Testis (tissue), 3 donors: ENCODE results near the gene KRTAP19-6. TPM values are rescaled to one million over a fixed set of nuclear protein-coding genes. Genes with fewer than 3 reads are reported as not detected.

Source experiments
- DNase-seq: peaks from one replicate; pipeline ENCODE4 v3.0.0-alpha.2; 2019
- H3K27ac ChIP-seq, 2 donors: fragments of 200-600 bp; sonication (generic); one replicate each; pipeline ENCODE4 v1.5.1; 2019
- H3K27me3 ChIP-seq: fragments of 200-600 bp; sonication (generic); one replicate; pipeline ENCODE4 v1.5.1; 2019
- H3K36me3 ChIP-seq: fragments of 200-600 bp; sonication (generic); one replicate; pipeline ENCODE4 v1.5.1; 2017; ENCODE audit warnings: low read depth; ENCODE audit errors: missing control alignments
- H3K4me1 ChIP-seq: fragments of 200-600 bp; sonication (generic); one replicate; pipeline ENCODE4 v1.5.1; 2019
- H3K4me3 ChIP-seq, 2 donors: fragments of 200-600 bp; sonication (generic); one replicate each; pipeline ENCODE4 v1.5.1; 2017 to 2019
- H3K9me3 ChIP-seq: fragments of 200-600 bp; sonication (generic); one replicate; pipeline ENCODE4 v1.5.1; 2017
- POLR2A ChIP-seq: fragments of 450-650 bp; IDR thresholded peaks from one replicate; pipeline ENCODE4 v1.6.1; 2017; ENCODE audit warnings: antibody characterized with exemption, mild to moderate bottlenecking, moderate library complexity
- WGBS, 2 donors: methylation state at CpG; one replicate each; pipeline ENCODE4 v1.1.5; 2018; 5-methylcytosine and 5-hydroxymethylcytosine counted together
- intact Hi-C: fragments of 100-400 bp; cut with DNase I; formaldehyde crosslinking; loops from one replicate; pipeline ENCODE4 v1.15.1; 2023; ENCODE audit warnings: low total_unique reads
- polyA plus RNA-seq: library from polyadenylated mRNA; stranded (reverse); fragments of 350-450 nt; fragmentation: Illumina TruSeq; extraction: RNeasy Lipid Tissue Mini Kit (QIAGEN cat#74804); gene quantifications from one replicate; pipeline ENCODE4 v1.2.3, GENCODE V29; 2014; ENCODE audit warnings: low read depth, low replicate concordance; ENCODE audit not compliant: insufficient read depth
- total RNA-seq, 2 donors: library from RNA; depleted of rRNA; stranded (reverse); fragments of >200 nt; gene quantifications; one replicate each; pipeline ENCODE4 v1.2.3, GENCODE V29; 2016
- TF ChIP-seq, protein P1 (sequence below), 3 experiments: fragments of 450-650 bp in 2 of 3; fragments of 200-600 bp in 1 of 3; sonication (generic) in 1 of 3; IDR thresholded peaks; one replicate each; pipeline ENCODE4 v1.5.1; 2016 to 2019; ENCODE audit warnings: antibody characterized with exemption in 3 of 3, mild to moderate bottlenecking in 2 of 3, moderate library complexity in 1 of 3

The KRTAP19-6 gene
- total and polyA plus RNA-seq, 3 donors from 2014 or later, result not detected

DNA sequence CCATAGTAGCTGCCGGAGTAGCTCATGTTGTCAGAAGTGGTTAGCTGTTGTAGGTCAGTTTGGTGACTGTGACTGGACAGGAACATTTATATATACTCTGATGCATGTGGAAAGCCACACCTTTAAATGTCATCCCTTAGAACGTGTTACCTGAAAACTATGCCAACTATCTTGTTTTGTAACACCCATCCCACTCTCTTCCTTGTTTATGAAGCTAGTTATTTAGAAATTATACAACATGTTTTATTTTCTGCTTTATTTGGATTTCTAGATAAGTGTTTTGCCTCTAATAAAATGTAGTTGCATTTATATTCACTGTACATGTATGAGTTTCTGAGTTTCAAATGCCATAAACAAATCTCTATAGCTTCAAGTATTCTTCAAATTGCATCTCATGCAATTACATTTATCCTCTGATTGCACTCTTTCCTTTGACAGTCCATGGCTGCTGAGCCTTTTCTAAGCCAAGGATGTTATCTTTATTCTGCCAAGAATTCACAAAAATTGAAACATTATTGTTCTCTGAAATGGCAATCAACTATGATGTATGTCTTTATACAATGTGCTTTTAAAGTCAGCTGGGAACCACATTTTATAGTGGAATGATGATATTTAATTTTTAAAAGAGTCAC is 19.7 kb upstream of the KRTAP19-6 start, which contains the start of gene KRTAP19-7:
TSS of gene KRTAP19-7 (minus strand) at position 51 of the 632 bp plus-strand sequence. CDS start at position 26, 25 bp downstream.
- Histone ChIP-seq H3K27me3 (no peaks in the 10 kb centered on the region), H3K4me1 (no peaks in the 10 kb centered on the region), H3K27ac (no peak within 1 kb of the TSS), H3K4me3 (no peak within 1 kb of the TSS), H3K9me3 (no peaks in the 10 kb centered on the region), H3K36me3 (no peaks in the 10 kb centered on the region)
- no peak for DNase-seq
- no peak for TF ChIP-seq POLR2A
- TF ChIP-seq, protein P1, sequence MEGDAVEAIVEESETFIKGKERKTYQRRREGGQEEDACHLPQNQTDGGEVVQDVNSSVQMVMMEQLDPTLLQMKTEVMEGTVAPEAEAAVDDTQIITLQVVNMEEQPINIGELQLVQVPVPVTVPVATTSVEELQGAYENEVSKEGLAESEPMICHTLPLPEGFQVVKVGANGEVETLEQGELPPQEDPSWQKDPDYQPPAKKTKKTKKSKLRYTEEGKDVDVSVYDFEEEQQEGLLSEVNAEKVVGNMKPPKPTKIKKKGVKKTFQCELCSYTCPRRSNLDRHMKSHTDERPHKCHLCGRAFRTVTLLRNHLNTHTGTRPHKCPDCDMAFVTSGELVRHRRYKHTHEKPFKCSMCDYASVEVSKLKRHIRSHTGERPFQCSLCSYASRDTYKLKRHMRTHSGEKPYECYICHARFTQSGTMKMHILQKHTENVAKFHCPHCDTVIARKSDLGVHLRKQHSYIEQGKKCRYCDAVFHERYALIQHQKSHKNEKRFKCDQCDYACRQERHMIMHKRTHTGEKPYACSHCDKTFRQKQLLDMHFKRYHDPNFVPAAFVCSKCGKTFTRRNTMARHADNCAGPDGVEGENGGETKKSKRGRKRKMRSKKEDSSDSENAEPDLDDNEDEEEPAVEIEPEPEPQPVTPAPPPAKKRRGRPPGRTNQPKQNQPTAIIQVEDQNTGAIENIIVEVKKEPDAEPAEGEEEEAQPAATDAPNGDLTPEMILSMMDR (IDR thresholded peaks at IDR 0.05), result no peak
- intact Hi-C loops, result no loop called here
- WGBS, 2 donors, result 80 to 81% methylated on average over 2 of the region's 2 CpGs

DNA sequence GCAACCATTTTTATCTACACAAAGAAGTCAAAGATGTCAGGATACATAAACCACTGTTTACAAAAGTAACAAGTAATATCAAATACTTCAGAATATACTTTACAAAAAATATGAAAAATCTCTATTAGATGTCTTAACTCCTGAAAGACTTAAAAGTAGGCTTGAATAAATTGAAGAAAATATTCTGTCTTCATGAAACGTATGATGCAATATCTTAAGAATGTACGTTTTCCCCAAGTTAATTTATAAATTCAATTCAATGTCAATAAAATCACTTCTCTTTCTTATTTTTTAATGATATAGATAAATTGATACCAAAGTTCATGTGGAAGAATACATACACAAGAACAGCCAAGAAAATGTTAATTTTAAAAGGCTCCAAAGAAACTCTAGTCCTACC is 13.4 kb upstream of the KRTAP19-6 start:
- no peak for DNase-seq
- Histone ChIP-seq H3K27me3 (no peaks in the 10 kb centered on the region), H3K27ac (no peak overlapping the region), H3K36me3 (no peaks in the 10 kb centered on the region), H3K4me1 (no peaks in the 10 kb centered on the region), H3K4me3 (no peak overlapping the region), H3K9me3 (no peaks in the 10 kb centered on the region)
- no peak for TF ChIP-seq POLR2A
- TF ChIP-seq, protein P1 (IDR thresholded peaks at IDR 0.05), result no peak
- 86 to 98% methylated on average over 2 of the region's 2 CpGs for WGBS, 2 donors
- intact Hi-C loops, result no loop called here

DNA sequence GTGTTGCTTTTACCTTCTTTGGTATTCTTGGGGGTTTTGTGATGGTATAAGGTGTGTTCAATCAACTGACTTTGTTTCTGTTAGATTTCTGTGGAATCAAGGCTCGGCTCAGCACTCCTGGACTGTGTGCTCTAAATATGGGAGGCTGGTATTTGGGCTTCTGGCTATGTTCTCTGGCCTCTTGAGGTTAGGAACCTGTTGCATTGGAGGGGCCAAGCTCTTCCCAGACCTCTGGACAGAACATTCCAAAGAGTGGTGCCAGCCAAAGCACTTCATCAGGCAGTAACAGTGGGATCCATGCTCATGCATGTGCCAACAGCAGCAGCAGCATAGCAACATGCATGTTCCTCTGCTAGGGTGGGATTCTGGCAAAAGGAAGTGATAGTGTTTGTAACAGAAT is 11.1 kb upstream of the KRTAP19-6 start:
- no peaks in the 10 kb centered on the region for H3K36me3 ChIP-seq
- DNase-seq, result no peak
- no peak overlapping the region for H3K27ac ChIP-seq
- no peaks in the 10 kb centered on the region for H3K27me3 ChIP-seq
- no peak for TF ChIP-seq POLR2A
- TF ChIP-seq, protein P1 (IDR thresholded peaks at IDR 0.05), result no peak
- intact Hi-C loops, result no loop called here
- H3K4me1 ChIP-seq, result no peaks in the 10 kb centered on the region
- 100% methylated on average over 1 of the region's 1 CpG for WGBS, 2 donors
- H3K9me3 ChIP-seq, result no peaks in the 10 kb centered on the region
- H3K4me3 ChIP-seq, result no peak overlapping the region

DNA sequence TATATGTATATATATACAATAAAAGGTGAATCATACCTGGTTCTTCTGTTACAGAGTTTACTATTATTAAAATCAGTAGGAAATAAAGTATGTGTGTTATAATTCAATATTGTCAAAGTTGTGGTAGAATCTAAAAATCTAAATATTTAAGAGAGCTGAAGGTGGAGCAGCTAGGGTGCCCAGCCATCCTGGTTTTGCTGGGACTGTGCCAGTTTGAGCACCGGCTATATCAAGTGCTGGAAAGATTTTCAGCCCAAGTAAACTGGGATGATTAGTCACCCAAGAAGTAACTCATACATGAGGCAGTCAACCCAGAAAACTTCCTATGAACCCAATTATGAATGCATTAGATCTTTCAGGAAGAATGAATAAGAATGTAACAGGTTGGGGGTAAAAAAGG is 22.8 kb downstream of the KRTAP19-6 start:
- no peaks in the 10 kb centered on the region for H3K4me1 ChIP-seq
- 81 to 92% methylated on average over 1 of the region's 1 CpG for WGBS, 2 donors
- no peaks in the 10 kb centered on the region for H3K9me3 ChIP-seq
- no peak for DNase-seq
- TF ChIP-seq, protein P1 (IDR thresholded peaks at IDR 0.05), result no peak
- no peak for TF ChIP-seq POLR2A
- no peak overlapping the region for H3K27ac ChIP-seq
- no peak overlapping the region for H3K4me3 ChIP-seq
- H3K27me3 ChIP-seq, result no peaks in the 10 kb centered on the region
- H3K36me3 ChIP-seq, result no peaks in the 10 kb centered on the region
- intact Hi-C loops, result no loop called here

DNA sequence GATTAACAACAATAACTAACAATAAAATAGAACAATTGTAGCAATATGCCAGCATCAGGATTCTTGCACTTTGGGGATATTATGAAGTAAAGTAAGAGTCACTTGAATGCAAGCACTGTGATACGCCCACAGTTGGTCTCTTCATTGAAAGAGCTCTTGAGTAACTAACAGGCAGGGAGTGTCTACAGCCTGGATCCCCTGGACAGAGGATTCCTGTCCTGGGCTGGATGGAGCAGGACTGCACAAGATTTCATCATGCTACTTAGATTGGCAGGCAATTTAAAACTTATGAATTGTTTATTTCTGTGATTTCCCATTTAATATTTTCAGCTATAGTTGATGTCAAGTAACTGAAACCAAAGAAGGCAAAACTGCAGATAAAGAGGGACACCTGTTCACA is 26.0 kb downstream of the KRTAP19-6 start:
- H3K9me3 ChIP-seq, result no peaks in the 10 kb centered on the region
- H3K36me3 ChIP-seq, result no peaks in the 10 kb centered on the region
- H3K27me3 ChIP-seq, result no peaks in the 10 kb centered on the region
- intact Hi-C loops, result no loop called here
- no peaks in the 10 kb centered on the region for H3K4me1 ChIP-seq
- no peak overlapping the region for H3K27ac ChIP-seq
- DNase-seq, result no peak
- 79 to 88% methylated on average over 1 of the region's 1 CpG for WGBS, 2 donors
- no peak for TF ChIP-seq POLR2A
- TF ChIP-seq, protein P1 (IDR thresholded peaks at IDR 0.05), result no peak
- no peak overlapping the region for H3K4me3 ChIP-seq
